GM12873 (cell line): ENCODE measurements around the gene EARS2.

Source experiments
- CTCF ChIP-seq: IDR thresholded peaks from 2 replicates; pipeline ENCODE4 v1.5.1; 2012; ENCODE audit warnings: low read depth, mild to moderate bottlenecking, moderate library complexity, low read length, control low read depth; ENCODE audit not compliant: insufficient read depth; ENCODE audit errors: missing control alignments

The EARS2 gene

GRCh38 chr16:23587726-23588125, 30.6 kb upstream of the EARS2 start:
- no peak for TF ChIP-seq CTCF

GRCh38 chr16:23584186-23585076, 27.3 kb upstream of the EARS2 start:
- TF ChIP-seq CTCF = no peak

GRCh38 chr16:23581764-23582163, 24.6 kb upstream of the EARS2 start:
- TF ChIP-seq CTCF = no peak

GRCh38 chr16:23580391-23580790, 23.2 kb upstream of the EARS2 start:
- no peak for TF ChIP-seq CTCF

- TF ChIP-seq CTCF = no peak
Observed at GRCh38 chr16:23579371-23579770, 22.2 kb upstream of the EARS2 start.

- TF ChIP-seq CTCF = no peak
Observed at GRCh38 chr16:23578101-23578830, 21.1 kb upstream of the EARS2 start.

GRCh38 chr16:23577493-23577892, 20.3 kb upstream of the EARS2 start:
- no peak for TF ChIP-seq CTCF
